Measurements from ENCODE around the gene DNAJB6. TPM values are rescaled to one million over a fixed set of nuclear protein-coding genes. Genes with fewer than 3 reads are reported as not detected.

Gene DNAJB6
- total RNA-seq, 1 experiment from 2014 or later, result 82.5 TPM

- no peak for DNase-seq (ENCODE audit: low read depth, low spot score)
- H3K9ac ChIP-seq (ENCODE audit: low read length), result no peak overlapping the region
- peaks cover 90% of the 10 kb centered on the region for H3K79me2 ChIP-seq (ENCODE audit: insufficient read depth, low read length)
- ChIA-PET CTCF (no interaction called here), POLR2A (no interaction called here), RAD21 (ENCODE audit: low non-redundant PET in 1 of 2, low total read pairs in 2 of 2, uncharacterized antibody in 2 of 2, unreplicated experiment in 2 of 2) (no interaction called here)
- ATAC-seq, result no peak
- H3K9me3 ChIP-seq (ENCODE audit: control insufficient read depth in 1 of 2, insufficient read depth in 1 of 2, low read depth in 1 of 2, low read length in 2 of 2), result no peaks in the 10 kb centered on the region
- BruUV-seq (replicated peaks), result no TSS peak
- H2AFZ ChIP-seq (ENCODE audit: low read depth, low read length, poor library complexity, severe bottlenecking), result no peak overlapping the region
- H4K20me1 ChIP-seq (ENCODE audit: insufficient read depth), result peaks cover 3% of the 10 kb centered on the region; the same call in 1 of the 2 replicates
- H3K4me1 ChIP-seq (ENCODE audit: control insufficient read depth in 1 of 2, insufficient read depth in 2 of 2, low read length in 2 of 2), result no peaks in the 10 kb centered on the region
- H3K27me3 ChIP-seq (ENCODE audit: insufficient read depth, low read length), result no peaks in the 10 kb centered on the region
- no peaks in the 10 kb centered on the region for H3K9me2 ChIP-seq (ENCODE audit: insufficient read depth)
- intact Hi-C loops (cut with micrococcal nuclease), result no loop called here
- H3K36me3 ChIP-seq (ENCODE audit: control insufficient read depth in 1 of 2, insufficient read depth in 2 of 2, low read length in 2 of 2), result peaks cover 35 to 37% of the 10 kb centered on the region in 2 experiments
- H3K4me2 ChIP-seq (ENCODE audit: low read length), result no peak overlapping the region
- no peak overlapping the region for H3K27ac ChIP-seq (ENCODE audit: low read depth, low read length)
- no peak overlapping the region for H3K4me3 ChIP-seq (replicated peaks in 1 of 2; ENCODE audit: low read depth in 1 of 2, low read length in 2 of 2)
- TF ChIP-seq ATF3 (IDR thresholded peaks at IDR 0.05) (no peak), YY1 (IDR thresholded peaks at IDR 0.05; ENCODE audit: extremely low read depth, insufficient replicate concordance, low read depth, low read length) (no peak), REST (IDR thresholded peaks at IDR 0.05; ENCODE audit: low read depth) (no peak), CBX3 (IDR thresholded peaks at IDR 0.05; ENCODE audit: low read depth) (no peak), EZH2phosphoT487 (IDR thresholded peaks at IDR 0.05; ENCODE audit: borderline replicate concordance) (no peak), POLR2A (IDR thresholded peaks at IDR 0.05; ENCODE audit: borderline replicate concordance, extremely low read depth, insufficient read depth, insufficient read length) (no peak), SP1 (IDR thresholded peaks at IDR 0.05; ENCODE audit: low read depth) (no peak), ZNF274 (IDR thresholded peaks at IDR 0.05; ENCODE audit: low read depth, low read length) (no peak), ELF1 (IDR thresholded peaks at IDR 0.05; ENCODE audit: borderline replicate concordance, low read depth) (no peak), TCF7L2 (IDR thresholded peaks at IDR 0.05; ENCODE audit: borderline replicate concordance, extremely low read depth, insufficient read depth, insufficient read length) (no peak), FOSL1 (IDR thresholded peaks at IDR 0.05; ENCODE audit: low read depth) (no peak), ZFX (IDR thresholded peaks at IDR 0.05) (no peak)
Measured at GRCh38 chr7:157370742-157371141, 33.9 kb downstream of the DNAJB6 start.
